ENCODE data around the gene DOK6. TPM values are rescaled to one million over a fixed set of nuclear protein-coding genes. Genes with fewer than 3 reads are reported as not detected.

The DOK6 gene
- polyA plus RNA-seq, 1 donor, result 3.7 TPM

DNA sequence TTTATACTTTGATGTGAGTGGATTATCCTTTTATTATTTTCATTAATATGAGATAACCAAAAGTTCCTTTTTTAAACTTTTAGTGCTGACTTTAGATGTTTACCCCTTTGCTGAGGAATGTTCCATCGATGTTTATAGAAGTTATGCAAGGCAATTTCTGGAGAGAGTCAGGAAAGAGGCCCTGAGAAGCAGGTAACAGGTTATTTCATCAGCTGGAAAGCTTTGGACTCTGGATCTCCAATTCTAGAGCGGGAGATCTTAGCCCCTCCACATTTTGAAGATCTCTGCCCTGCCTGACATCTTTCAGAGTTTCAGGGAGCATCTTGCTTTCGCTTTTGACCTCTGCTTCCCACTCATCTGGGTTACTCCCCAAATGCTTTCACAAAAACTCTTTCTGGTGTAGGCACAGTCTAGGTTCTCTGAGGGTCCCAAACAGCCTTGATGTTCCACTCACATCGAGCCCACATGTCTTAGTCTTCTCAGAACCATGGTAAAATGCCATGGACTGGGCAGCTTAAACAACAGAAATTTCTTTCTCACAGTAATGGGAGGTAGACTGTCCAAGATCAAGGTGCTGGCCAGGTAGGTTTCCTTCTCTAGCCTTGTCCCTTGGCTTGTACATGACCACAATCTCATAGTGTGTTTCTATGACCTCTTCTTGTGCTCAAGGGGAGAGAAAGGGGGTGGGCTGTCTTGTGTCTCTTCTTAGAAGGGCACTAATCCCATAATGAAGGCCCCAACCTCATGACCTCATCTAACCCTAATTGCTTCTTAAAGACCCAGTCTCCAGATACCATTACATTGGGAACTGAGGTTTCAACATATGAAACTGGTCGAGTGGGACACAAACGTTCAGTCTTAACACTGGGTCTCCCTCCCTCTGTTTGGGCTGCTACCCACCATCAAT lies 87.1 kb downstream of the DOK6 start:
- DNase-seq, result no peak
- Histone ChIP-seq H3K4me3 (ENCODE audit: low read length) (no peak overlapping the region), H3K36me3 (ENCODE audit: control insufficient read depth, insufficient read depth, low read length) (no peaks in the 10 kb centered on the region), H3K27me3 (ENCODE audit: control insufficient read depth, insufficient read depth, low read length) (no peaks in the 10 kb centered on the region), H3K27ac (ENCODE audit: low read length) (no peak overlapping the region), H3K4me1 (ENCODE audit: control insufficient read depth, insufficient read depth, low read length) (no peaks in the 10 kb centered on the region), H3K9me3 (ENCODE audit: control insufficient read depth, low read depth, low read length) (no peaks in the 10 kb centered on the region)
- WGBS (ENCODE audit: insufficient coverage, low lambda C conversion rate), result 67% methylated on average over 1 of the region's 6 CpGs

GRCh38 chr18:69490072-69490471 lies 89.4 kb downstream of the DOK6 start:
- WGBS (ENCODE audit: insufficient coverage, low lambda C conversion rate), result no CpG with 5 or more reads among the region's 1 CpG
- Histone ChIP-seq H3K9me3 (ENCODE audit: control insufficient read depth, low read depth, low read length) (no peaks in the 10 kb centered on the region), H3K27ac (ENCODE audit: low read length) (no peak overlapping the region), H3K4me3 (ENCODE audit: low read length) (no peak overlapping the region), H3K36me3 (ENCODE audit: control insufficient read depth, insufficient read depth, low read length) (no peaks in the 10 kb centered on the region), H3K27me3 (ENCODE audit: control insufficient read depth, insufficient read depth, low read length) (no peaks in the 10 kb centered on the region), H3K4me1 (ENCODE audit: control insufficient read depth, insufficient read depth, low read length) (no peaks in the 10 kb centered on the region)
- no peak for DNase-seq

- H3K27me3 ChIP-seq (ENCODE audit: control insufficient read depth, insufficient read depth, low read length), result no peaks in the 10 kb centered on the region
- H3K36me3 ChIP-seq (ENCODE audit: control insufficient read depth, insufficient read depth, low read length), result no peaks in the 10 kb centered on the region
- WGBS (ENCODE audit: insufficient coverage, low lambda C conversion rate), result no CpG with 5 or more reads among the region's 4 CpGs
- no peak overlapping the region for H3K4me3 ChIP-seq (ENCODE audit: low read length)
- no peak for DNase-seq
- no peaks in the 10 kb centered on the region for H3K9me3 ChIP-seq (ENCODE audit: control insufficient read depth, low read depth, low read length)
- no peaks in the 10 kb centered on the region for H3K4me1 ChIP-seq (ENCODE audit: control insufficient read depth, insufficient read depth, low read length)
- no peak overlapping the region for H3K27ac ChIP-seq (ENCODE audit: low read length)
Measured at GRCh38 chr18:69490813-69491212, 90.1 kb downstream of the DOK6 start.

DNA sequence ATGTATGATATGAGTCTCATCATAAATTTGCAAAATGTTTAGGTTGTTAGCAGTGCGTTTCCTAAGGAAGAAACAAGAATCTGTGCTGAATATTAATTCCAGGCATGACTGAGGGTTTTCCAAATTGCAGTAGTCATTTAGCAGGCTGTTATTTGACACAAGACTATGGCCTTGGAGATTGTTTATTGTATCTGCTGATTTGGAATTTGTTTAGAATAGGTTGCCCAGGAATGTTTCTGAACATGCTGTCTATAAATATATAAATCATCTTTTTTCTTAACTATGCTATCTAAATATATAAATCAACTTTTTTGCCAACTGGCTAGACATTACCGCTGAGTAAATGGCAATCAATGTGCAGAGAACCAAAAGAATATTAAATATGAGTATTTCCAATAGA lies 90.9 kb downstream of the DOK6 start:
- 57% methylated on average over 2 of the region's 2 CpGs for WGBS (ENCODE audit: insufficient coverage, low lambda C conversion rate)
- H3K9me3 ChIP-seq (ENCODE audit: control insufficient read depth, low read depth, low read length), result no peaks in the 10 kb centered on the region
- no peak overlapping the region for H3K27ac ChIP-seq (ENCODE audit: low read length)
- H3K36me3 ChIP-seq (ENCODE audit: control insufficient read depth, insufficient read depth, low read length), result no peaks in the 10 kb centered on the region
- no peaks in the 10 kb centered on the region for H3K27me3 ChIP-seq (ENCODE audit: control insufficient read depth, insufficient read depth, low read length)
- no peaks in the 10 kb centered on the region for H3K4me1 ChIP-seq (ENCODE audit: control insufficient read depth, insufficient read depth, low read length)
- no peak for DNase-seq
- no peak overlapping the region for H3K4me3 ChIP-seq (ENCODE audit: low read length)

DNA sequence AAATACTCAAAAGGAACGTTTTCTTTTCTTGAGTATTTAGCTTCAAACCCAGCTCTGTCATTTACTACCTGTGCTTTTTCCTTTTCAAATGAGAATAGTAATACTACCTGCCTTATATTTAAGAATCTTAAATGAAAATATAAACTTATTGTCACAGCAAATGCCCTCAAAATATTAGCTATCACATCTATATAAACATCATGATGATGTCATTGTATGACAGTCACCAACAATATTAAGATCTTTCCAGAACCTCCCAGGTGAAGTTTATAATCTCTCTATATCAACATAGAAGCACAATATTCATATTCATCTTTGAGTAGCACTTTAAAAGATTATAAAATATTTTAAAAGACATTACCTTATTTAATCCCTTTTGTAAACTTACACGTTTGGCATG lies 92.2 kb downstream of the DOK6 start:
- no peaks in the 10 kb centered on the region for H3K27me3 ChIP-seq (ENCODE audit: control insufficient read depth, insufficient read depth, low read length)
- H3K9me3 ChIP-seq (ENCODE audit: control insufficient read depth, low read depth, low read length), result no peaks in the 10 kb centered on the region
- WGBS (ENCODE audit: insufficient coverage, low lambda C conversion rate), result 80% methylated on average over 1 of the region's 2 CpGs
- no peaks in the 10 kb centered on the region for H3K36me3 ChIP-seq (ENCODE audit: control insufficient read depth, insufficient read depth, low read length)
- no peak overlapping the region for H3K27ac ChIP-seq (ENCODE audit: low read length)
- no peak overlapping the region for H3K4me3 ChIP-seq (ENCODE audit: low read length)
- no peak for DNase-seq
- H3K4me1 ChIP-seq (ENCODE audit: control insufficient read depth, insufficient read depth, low read length), result no peaks in the 10 kb centered on the region

DNA sequence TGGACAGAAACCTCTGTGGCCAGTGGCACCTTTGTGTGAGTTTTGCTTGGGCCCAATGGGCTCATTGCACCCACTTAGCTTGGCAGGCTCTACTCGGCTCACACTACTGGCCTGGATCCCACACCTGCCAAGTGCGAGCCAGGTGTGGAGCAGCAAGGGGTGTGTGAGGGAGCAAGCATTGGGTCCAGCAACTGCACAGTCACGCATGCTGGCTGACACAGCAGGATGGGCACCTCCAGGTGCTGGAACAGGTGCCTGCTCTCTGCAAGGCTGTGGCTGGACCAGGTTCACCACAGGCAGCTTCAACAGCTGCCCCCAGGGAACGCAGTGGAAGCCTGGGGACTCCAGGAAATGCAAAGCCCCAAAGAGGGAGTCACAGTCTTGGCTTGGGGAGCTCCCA lies 94.2 kb downstream of the DOK6 start:
- Histone ChIP-seq H3K36me3 (ENCODE audit: control insufficient read depth, insufficient read depth, low read length) (no peaks in the 10 kb centered on the region), H3K27me3 (ENCODE audit: control insufficient read depth, insufficient read depth, low read length) (no peaks in the 10 kb centered on the region), H3K4me3 (ENCODE audit: low read length) (no peak overlapping the region), H3K4me1 (ENCODE audit: control insufficient read depth, insufficient read depth, low read length) (no peaks in the 10 kb centered on the region), H3K9me3 (ENCODE audit: control insufficient read depth, low read depth, low read length) (no peaks in the 10 kb centered on the region), H3K27ac (ENCODE audit: low read length) (no peak overlapping the region)
- DNase-seq, result no peak
- no CpG with 5 or more reads among the region's 4 CpGs for WGBS (ENCODE audit: insufficient coverage, low lambda C conversion rate)

GRCh38 chr18:69495338-69495737 lies 94.7 kb downstream of the DOK6 start:
- DNase-seq, result no peak
- Histone ChIP-seq H3K36me3 (ENCODE audit: control insufficient read depth, insufficient read depth, low read length) (no peaks in the 10 kb centered on the region), H3K27ac (ENCODE audit: low read length) (no peak overlapping the region), H3K9me3 (ENCODE audit: control insufficient read depth, low read depth, low read length) (no peaks in the 10 kb centered on the region), H3K27me3 (ENCODE audit: control insufficient read depth, insufficient read depth, low read length) (no peaks in the 10 kb centered on the region), H3K4me1 (ENCODE audit: control insufficient read depth, insufficient read depth, low read length) (no peaks in the 10 kb centered on the region), H3K4me3 (ENCODE audit: low read length) (no peak overlapping the region)
- WGBS (ENCODE audit: insufficient coverage, low lambda C conversion rate), result no CpG with 5 or more reads among the region's 5 CpGs

- Histone ChIP-seq H3K4me3 (ENCODE audit: low read length) (no peak overlapping the region), H3K36me3 (ENCODE audit: control insufficient read depth, insufficient read depth, low read length) (no peaks in the 10 kb centered on the region), H3K27ac (ENCODE audit: low read length) (no peak overlapping the region), H3K4me1 (ENCODE audit: control insufficient read depth, insufficient read depth, low read length) (no peaks in the 10 kb centered on the region), H3K9me3 (ENCODE audit: control insufficient read depth, low read depth, low read length) (no peaks in the 10 kb centered on the region), H3K27me3 (ENCODE audit: control insufficient read depth, insufficient read depth, low read length) (no peaks in the 10 kb centered on the region)
- WGBS (ENCODE audit: insufficient coverage, low lambda C conversion rate), result 100% methylated on average over 2 of the region's 20 CpGs
- DNase-seq, result no peak
Measured at GRCh38 chr18:69495841-69496533, 95.3 kb downstream of the DOK6 start.

GRCh38 chr18:69518989-69519388 lies 118.3 kb downstream of the DOK6 start:
- H3K4me1 ChIP-seq (ENCODE audit: control insufficient read depth, insufficient read depth, low read length), result no peaks in the 10 kb centered on the region
- WGBS (ENCODE audit: insufficient coverage, low lambda C conversion rate), result no CpG with 5 or more reads among the region's 1 CpG
- no peak overlapping the region for H3K4me3 ChIP-seq (ENCODE audit: low read length)
- no peaks in the 10 kb centered on the region for H3K27me3 ChIP-seq (ENCODE audit: control insufficient read depth, insufficient read depth, low read length)
- no peak overlapping the region for H3K27ac ChIP-seq (ENCODE audit: low read length)
- DNase-seq, result no peak
- no peaks in the 10 kb centered on the region for H3K9me3 ChIP-seq (ENCODE audit: control insufficient read depth, low read depth, low read length)
- no peaks in the 10 kb centered on the region for H3K36me3 ChIP-seq (ENCODE audit: control insufficient read depth, insufficient read depth, low read length)

DNA sequence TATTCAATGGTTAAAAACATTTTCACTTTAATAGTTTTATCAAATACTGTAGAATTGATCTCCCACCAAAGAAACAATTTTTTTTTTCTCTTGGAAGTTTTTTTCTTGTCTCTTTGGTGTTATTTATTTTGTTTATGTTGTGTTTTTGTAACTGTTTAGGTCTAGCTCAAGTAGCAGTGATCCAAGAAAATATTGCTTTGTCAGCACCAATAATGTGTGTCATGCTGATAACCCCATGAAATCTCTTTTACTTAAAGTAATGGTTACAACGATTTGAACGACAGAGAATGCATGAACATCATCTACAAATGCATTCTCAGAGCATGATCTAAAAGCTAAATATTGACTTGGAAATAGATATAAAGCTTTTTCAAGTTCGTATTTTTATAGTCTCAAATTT lies 122.9 kb downstream of the DOK6 start:
- H3K27me3 ChIP-seq (ENCODE audit: control insufficient read depth, insufficient read depth, low read length), result no peaks in the 10 kb centered on the region
- 80% methylated on average over 2 of the region's 3 CpGs for WGBS (ENCODE audit: insufficient coverage, low lambda C conversion rate)
- H3K27ac ChIP-seq (ENCODE audit: low read length), result no peak overlapping the region
- H3K9me3 ChIP-seq (ENCODE audit: control insufficient read depth, low read depth, low read length), result no peaks in the 10 kb centered on the region
- no peak overlapping the region for H3K4me3 ChIP-seq (ENCODE audit: low read length)
- H3K36me3 ChIP-seq (ENCODE audit: control insufficient read depth, insufficient read depth, low read length), result no peaks in the 10 kb centered on the region
- DNase-seq, result no peak
- no peaks in the 10 kb centered on the region for H3K4me1 ChIP-seq (ENCODE audit: control insufficient read depth, insufficient read depth, low read length)

All from large intestine (tissue), 3 donors.